T-helper 1 cell treated with Interleukin-12 subunit alpha and Interleukin-12 subunit beta and Interleukin-4 antibody, amounts not matched to agents 30 μg/mL and 1 μg/mL, for 36 hours (primary cell): Measurements from ENCODE around the gene NRG2.

Experiments
- H3K27ac Mint-ChIP-seq: one replicate; pipeline ENCODE4 v1.8.0; 2021; ENCODE audit warnings: mild to moderate bottlenecking, mixed read lengths
- H3K27me3 Mint-ChIP-seq: one replicate; pipeline ENCODE4 v1.8.0; 2021; ENCODE audit warnings: low read depth, mixed read lengths
- H3K36me3 Mint-ChIP-seq: one replicate; pipeline ENCODE4 v1.8.0; 2021; ENCODE audit warnings: low read depth, mixed read lengths
- H3K4me1 Mint-ChIP-seq: one replicate; pipeline ENCODE4 v1.8.0; 2021; ENCODE audit warnings: low read depth, mixed read lengths
- H3K4me3 Mint-ChIP-seq: one replicate; pipeline ENCODE4 v1.8.0; 2021; ENCODE audit warnings: mild to moderate bottlenecking, moderate library complexity, mixed read lengths
- H3K9me3 Mint-ChIP-seq: one replicate; pipeline ENCODE4 v1.8.0; 2021; ENCODE audit warnings: mixed read lengths

The NRG2 gene

DNA sequence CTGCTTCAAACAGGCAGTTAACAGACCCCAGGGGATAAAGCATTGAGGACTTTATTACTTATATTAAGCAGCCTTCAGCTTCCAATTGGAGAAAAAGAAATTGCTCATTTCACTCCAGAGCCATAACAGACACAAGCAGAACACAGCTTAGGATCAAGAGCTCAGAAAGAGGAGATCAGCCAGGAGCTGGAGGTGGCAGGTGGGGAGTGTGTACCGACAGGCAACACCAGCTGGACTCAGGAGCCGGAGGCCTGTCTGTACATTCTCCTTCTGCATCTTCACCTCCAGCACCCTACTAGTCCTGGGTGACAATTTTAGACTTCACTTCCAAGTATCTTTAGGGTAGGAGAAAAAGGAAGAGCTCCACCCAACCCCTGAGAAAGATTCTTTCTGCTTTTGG is 35.8 kb downstream of the NRG2 start:
- Mint-ChIP-seq H3K36me3 (no peaks in the 10 kb centered on the region), H3K27me3 (peaks cover 38% of the 10 kb centered on the region), H3K9me3 (no peaks in the 10 kb centered on the region), H3K4me3 (no peak overlapping the region), H3K4me1 (no peaks in the 10 kb centered on the region), H3K27ac (no peak overlapping the region)

DNA sequence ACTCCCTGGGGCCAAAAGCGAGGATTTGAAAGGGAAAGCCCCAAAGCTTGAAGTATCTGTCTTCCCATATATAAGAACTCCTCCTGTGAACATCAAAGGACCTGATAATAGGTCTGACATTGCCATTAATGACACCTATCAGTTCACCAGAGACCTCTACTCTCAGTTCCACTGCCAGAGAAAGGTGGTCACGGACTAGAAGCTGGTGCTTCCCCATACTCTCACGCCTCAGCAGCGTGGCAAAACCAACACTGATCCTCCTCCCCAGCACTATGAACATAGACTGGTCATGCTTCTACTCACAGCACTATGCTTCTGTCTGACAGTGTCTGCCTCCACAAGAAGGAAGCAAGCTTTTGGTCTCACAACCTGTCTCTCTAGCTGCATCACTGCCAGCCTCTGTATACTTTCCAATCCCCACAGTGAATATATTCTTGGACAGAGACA is 37.9 kb downstream of the NRG2 start:
- Mint-ChIP-seq H3K4me1 (no peaks in the 10 kb centered on the region), H3K9me3 (no peaks in the 10 kb centered on the region), H3K4me3 (no peak overlapping the region), H3K36me3 (no peaks in the 10 kb centered on the region), H3K27ac (no peak overlapping the region), H3K27me3 (peaks cover 45% of the 10 kb centered on the region)

DNA sequence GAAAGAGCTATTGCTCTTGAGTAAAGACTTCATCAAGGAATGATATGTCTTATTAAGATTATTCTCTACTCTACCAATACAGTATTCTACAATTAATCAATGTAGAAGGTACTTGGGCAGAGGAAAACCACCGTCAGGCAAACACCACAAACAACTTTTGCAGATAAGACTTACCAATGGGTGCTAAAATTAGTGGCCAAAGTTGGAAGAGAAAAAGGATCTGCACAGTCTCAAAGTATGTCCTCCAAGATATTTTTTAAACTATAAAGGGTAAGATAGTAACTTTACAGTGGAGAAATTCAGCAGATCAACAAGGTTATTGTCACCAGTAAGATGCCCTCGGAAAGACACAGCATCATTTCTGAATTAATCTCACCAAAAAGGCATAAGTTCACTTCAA is 38.9 kb downstream of the NRG2 start:
- no peaks in the 10 kb centered on the region for H3K36me3 Mint-ChIP-seq
- H3K27me3 Mint-ChIP-seq, result peaks cover 45% of the 10 kb centered on the region
- no peak overlapping the region for H3K4me3 Mint-ChIP-seq
- no peak overlapping the region for H3K27ac Mint-ChIP-seq
- H3K4me1 Mint-ChIP-seq, result no peaks in the 10 kb centered on the region
- H3K9me3 Mint-ChIP-seq, result no peaks in the 10 kb centered on the region

DNA sequence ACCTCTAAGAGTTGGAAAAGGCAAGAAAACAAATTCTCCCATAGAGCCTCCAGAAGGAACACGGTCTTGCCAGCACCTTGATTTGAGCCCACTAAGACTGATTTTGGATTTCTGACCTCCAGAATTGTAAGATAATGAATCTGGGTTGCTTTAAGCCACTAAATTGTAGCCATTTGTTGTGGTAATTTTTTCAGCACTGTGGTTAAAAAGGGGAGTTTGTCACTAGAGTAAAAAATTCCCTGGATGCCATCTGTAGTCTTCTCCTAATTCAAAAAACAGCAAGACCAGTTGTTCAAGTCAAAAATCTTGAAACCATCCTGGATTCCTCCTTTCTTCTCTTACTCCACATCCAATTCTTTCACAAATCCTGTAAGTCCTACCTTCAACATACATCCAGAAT is 39.6 kb downstream of the NRG2 start:
- Mint-ChIP-seq H3K9me3 (no peaks in the 10 kb centered on the region), H3K27ac (no peak overlapping the region), H3K36me3 (no peaks in the 10 kb centered on the region), H3K27me3 (peaks cover 48% of the 10 kb centered on the region), H3K4me1 (no peaks in the 10 kb centered on the region), H3K4me3 (no peak overlapping the region)

DNA sequence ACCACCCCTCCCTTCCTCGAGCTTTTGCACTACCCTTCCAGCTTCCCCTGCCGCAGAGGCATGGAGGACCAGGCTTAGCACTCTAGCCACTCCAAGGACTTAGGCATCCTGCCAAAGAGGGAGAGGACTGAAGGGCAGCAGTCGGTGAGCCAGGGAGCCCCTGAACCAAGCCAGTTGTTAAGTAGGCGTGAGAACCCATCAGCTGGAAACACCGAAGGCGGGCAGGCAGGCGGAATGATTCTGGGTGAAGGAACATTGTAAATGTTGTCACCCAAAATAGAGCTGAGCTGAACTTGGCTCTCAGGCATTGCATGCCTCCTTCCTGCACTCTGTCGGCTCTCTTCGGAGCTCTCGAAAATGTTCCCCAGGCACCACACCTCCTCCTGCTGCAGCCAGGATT is 42.8 kb downstream of the NRG2 start:
- Mint-ChIP-seq H3K9me3 (no peaks in the 10 kb centered on the region), H3K4me1 (no peaks in the 10 kb centered on the region), H3K36me3 (no peaks in the 10 kb centered on the region), H3K27me3 (peaks cover 44% of the 10 kb centered on the region), H3K4me3 (no peak overlapping the region), H3K27ac (no peak overlapping the region)

DNA sequence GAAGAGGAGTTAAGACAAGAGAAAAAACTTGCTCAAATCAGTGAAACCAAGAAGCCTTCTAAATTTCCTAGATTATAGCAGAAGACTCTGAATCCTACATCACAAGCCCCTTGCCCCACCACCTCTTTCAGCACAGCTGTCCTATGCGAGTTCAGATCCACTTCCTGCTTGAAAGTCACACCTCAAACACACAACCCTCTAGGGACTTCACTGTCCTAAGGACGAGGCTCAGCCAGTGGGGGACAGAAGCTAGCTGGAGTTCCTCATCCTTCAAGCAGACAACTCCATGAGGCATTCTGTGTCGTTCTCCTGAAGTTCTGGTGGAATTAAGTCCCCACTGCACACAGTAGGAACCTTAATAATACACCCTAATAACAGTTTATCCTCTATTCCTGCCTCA is 44.3 kb downstream of the NRG2 start:
- peaks cover 42% of the 10 kb centered on the region for H3K27me3 Mint-ChIP-seq
- H3K27ac Mint-ChIP-seq, result no peak overlapping the region
- H3K9me3 Mint-ChIP-seq, result no peaks in the 10 kb centered on the region
- H3K4me1 Mint-ChIP-seq, result no peaks in the 10 kb centered on the region
- no peaks in the 10 kb centered on the region for H3K36me3 Mint-ChIP-seq
- H3K4me3 Mint-ChIP-seq, result no peak overlapping the region

DNA sequence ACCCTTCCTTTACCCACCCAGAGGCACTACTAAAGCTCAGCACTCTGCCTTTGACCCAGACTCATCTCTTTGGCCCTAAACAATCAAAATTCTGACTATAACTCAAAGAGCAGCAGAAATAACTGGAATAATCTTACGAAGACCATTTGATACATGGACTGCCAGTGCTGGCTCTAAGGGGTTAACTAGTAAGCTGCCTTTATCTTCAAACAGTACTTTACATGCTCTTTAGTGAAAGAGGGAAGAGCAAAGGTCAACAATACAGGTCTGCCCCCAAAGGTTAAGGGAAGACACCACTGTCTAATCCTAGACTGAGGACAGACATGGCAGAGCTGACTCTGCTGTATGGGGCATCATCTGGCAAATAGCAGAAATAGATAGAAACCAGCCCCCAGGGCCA is 45.8 kb downstream of the NRG2 start:
- Mint-ChIP-seq H3K4me1 (no peaks in the 10 kb centered on the region), H3K9me3 (no peaks in the 10 kb centered on the region), H3K27me3 (peaks cover 37% of the 10 kb centered on the region), H3K36me3 (no peaks in the 10 kb centered on the region), H3K27ac (no peak overlapping the region), H3K4me3 (no peak overlapping the region)

DNA sequence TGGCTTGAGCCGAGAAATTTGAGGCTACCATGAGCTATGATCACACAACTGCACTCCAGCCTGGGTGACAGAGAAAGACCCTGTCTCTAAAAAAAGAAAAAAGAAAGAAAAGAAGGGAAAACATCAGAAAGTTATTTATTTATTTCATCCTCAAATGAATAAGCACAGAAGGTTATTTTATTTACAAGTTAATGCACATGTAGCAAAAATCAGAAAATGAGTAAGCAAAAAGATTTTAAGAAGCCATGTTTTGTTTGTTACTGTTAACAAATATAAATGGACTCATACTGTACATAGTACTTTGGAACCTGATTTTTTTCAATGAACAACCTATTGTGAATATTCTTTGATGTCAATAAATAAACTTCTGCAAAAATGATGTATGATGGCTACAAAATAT is 47.2 kb downstream of the NRG2 start:
- Mint-ChIP-seq H3K4me1 (no peaks in the 10 kb centered on the region), H3K9me3 (no peaks in the 10 kb centered on the region), H3K4me3 (no peak overlapping the region), H3K27me3 (peaks cover 34% of the 10 kb centered on the region), H3K27ac (no peak overlapping the region), H3K36me3 (no peaks in the 10 kb centered on the region)

DNA sequence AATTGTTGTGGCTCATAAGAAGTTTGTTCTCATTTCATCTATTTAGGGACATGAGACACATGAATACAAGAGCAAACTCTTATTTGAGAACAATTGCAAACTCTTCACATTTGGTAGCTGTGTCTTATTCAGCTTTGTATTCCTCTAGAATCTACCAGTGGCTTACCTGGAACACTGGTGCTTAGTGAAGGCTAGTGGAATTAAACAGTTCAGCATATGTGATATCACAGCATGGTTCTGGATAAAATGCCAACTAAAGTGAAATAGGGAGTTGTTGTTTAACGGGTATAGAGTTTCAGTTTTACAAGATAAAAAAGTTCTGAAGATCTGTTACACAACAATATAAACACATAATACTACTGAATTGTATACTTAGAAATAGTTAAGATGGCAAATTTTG is 48.9 kb downstream of the NRG2 start:
- H3K27ac Mint-ChIP-seq, result no peak overlapping the region
- H3K9me3 Mint-ChIP-seq, result no peaks in the 10 kb centered on the region
- H3K36me3 Mint-ChIP-seq, result no peaks in the 10 kb centered on the region
- H3K4me3 Mint-ChIP-seq, result no peak overlapping the region
- no peaks in the 10 kb centered on the region for H3K4me1 Mint-ChIP-seq
- H3K27me3 Mint-ChIP-seq, result peaks cover 26% of the 10 kb centered on the region

DNA sequence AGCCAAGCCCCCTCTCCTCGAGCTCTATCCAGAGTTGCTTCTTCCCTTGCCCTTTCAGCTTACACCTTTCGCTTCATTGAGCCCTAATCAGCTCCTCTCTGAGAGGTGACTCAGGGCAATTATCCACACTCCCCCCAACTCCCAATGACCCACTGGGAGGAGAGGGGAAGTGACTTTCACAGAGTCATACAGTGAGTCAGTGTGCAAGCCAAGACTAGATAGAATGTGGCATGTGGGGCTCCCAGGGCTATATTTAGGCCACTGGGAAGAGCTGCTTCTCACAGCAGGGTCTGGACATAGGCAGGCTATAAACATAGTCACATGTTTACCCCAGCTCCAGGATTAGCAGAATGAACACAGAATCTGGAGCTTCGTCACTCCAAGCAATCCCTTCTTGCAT is 57.4 kb downstream of the NRG2 start:
- Mint-ChIP-seq H3K27ac (no peak overlapping the region), H3K4me1 (no peaks in the 10 kb centered on the region), H3K27me3 (peaks cover 11% of the 10 kb centered on the region), H3K4me3 (no peak overlapping the region), H3K9me3 (no peaks in the 10 kb centered on the region), H3K36me3 (no peaks in the 10 kb centered on the region)

DNA sequence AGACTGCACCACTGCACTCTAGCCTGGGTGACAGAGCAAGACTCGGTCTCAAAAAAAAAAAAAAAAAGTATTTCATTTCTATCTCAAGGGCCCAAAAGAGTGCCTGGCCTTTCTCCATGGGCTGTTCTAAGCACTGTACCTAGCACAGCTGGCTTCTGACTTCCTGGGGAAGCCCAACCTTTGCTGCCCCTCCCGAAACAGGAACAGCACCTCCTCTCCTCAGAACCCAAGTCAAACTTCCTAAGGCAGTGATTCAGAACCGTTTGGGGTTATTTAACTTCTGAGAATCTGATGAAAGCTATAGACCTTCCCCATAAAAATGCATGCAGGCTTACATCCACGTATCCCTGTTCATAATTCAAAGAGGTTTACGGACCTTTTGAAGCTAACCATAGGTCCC is 57.8 kb downstream of the NRG2 start:
- H3K27me3 Mint-ChIP-seq, result peaks cover 11% of the 10 kb centered on the region
- no peaks in the 10 kb centered on the region for H3K4me1 Mint-ChIP-seq
- no peak overlapping the region for H3K4me3 Mint-ChIP-seq
- H3K9me3 Mint-ChIP-seq, result no peaks in the 10 kb centered on the region
- no peaks in the 10 kb centered on the region for H3K36me3 Mint-ChIP-seq
- no peak overlapping the region for H3K27ac Mint-ChIP-seq

DNA sequence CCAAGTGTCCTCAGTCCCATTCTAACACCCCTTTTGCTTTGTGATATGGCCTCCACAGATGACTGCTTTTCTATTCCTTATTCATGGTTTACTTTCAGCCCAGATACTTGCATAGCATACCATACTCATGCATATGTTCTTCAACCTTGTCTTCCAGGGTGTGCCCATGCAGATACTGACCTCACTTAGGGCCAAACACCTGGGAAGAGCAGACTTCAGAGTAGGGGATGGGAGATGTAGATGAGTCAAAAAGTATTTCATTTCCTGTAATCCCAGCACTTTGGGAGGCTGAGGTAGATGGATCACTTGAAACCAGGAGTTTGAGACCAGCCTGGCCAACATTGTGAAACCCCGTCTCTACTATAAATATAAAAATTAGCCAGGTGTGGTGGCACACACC is 58.3 kb downstream of the NRG2 start:
- Mint-ChIP-seq H3K4me1 (no peaks in the 10 kb centered on the region), H3K36me3 (no peaks in the 10 kb centered on the region), H3K4me3 (no peak overlapping the region), H3K27me3 (peaks cover 11% of the 10 kb centered on the region), H3K27ac (no peak overlapping the region), H3K9me3 (no peaks in the 10 kb centered on the region)

DNA sequence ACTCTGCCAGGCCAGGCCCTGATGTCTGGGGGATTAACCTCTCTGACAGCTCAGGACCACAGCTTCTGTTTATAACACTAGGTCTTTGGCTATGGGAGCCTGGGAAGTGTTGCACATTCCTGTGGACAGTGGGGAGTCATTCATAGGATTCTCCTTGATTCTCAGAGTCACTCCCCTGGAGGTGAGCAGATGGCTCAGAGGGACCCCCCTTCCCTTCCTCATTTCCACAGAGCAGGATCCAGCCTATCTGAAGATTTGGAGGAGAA is 60.2 kb downstream of the NRG2 start:
- Mint-ChIP-seq H3K27ac (no peak overlapping the region), H3K4me3 (no peak overlapping the region), H3K9me3 (no peaks in the 10 kb centered on the region), H3K4me1 (no peaks in the 10 kb centered on the region), H3K36me3 (no peaks in the 10 kb centered on the region), H3K27me3 (peaks cover 11% of the 10 kb centered on the region)

DNA sequence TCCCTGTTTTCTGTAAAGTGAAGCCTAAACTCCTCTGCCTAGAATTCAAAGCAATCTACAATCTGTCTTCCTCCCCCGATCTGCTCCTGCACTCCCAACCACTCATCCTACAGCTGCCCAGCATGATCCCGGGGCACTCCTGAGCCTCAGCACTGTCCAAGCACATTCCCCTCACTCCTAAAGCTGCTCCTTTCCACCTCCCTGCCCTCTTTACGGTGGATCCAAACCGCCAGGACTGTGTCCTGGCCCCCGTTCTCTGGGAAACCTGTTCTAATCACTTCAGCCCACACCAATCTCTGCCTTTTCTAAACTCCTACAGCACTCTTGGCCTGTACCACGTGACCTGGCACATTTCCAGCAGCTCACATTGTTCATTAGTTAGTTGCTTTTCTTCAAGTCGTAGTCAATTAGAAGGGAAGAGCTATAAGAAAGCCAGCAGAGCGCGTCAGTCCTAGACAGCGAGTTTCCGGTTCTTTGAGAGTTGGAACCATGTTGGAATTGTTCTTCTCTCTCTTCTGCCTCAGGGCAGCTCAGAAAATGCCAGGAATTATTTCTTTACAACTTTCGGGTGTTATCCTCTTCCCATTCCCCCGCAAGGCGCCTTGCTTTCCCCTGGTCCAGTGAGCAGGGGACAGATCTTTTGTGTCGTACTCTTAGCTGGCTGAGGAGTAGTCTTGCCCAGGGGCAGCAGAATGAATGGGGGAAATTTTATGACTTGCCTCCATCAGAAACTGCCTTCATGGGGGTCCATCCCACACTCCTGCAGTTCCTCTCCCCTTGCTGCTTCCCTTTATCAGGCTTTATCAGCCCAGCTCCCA is 60.7 kb downstream of the NRG2 start:
- Mint-ChIP-seq H3K9me3 (no peaks in the 10 kb centered on the region), H3K36me3 (no peaks in the 10 kb centered on the region), H3K27me3 (peaks cover 14% of the 10 kb centered on the region), H3K4me1 (no peaks in the 10 kb centered on the region), H3K4me3 (no peak overlapping the region), H3K27ac (no peak overlapping the region)

DNA sequence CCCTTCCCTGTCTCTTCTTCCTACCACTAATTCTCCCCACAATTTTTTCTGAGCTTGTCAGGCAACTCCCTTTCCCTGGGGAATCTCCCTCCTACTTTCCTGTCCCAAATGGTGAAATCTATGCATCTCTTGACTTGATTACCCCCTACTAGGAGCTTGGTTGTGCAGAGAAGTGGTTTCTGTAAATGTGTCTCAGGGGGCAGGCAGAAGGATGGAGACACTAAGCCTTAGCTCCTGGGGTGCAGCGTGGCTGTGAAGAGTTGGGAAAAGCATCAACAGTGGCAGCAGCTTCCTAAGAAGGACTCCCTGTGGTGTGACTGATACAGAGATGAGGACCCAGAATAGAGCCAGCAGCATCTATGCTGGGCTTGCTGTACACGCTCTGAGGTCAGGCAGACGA is 62.3 kb downstream of the NRG2 start:
- H3K4me1 Mint-ChIP-seq, result no peaks in the 10 kb centered on the region
- H3K27ac Mint-ChIP-seq, result no peak overlapping the region
- H3K4me3 Mint-ChIP-seq, result no peak overlapping the region
- peaks cover 20% of the 10 kb centered on the region for H3K27me3 Mint-ChIP-seq
- H3K36me3 Mint-ChIP-seq, result no peaks in the 10 kb centered on the region
- H3K9me3 Mint-ChIP-seq, result no peaks in the 10 kb centered on the region

DNA sequence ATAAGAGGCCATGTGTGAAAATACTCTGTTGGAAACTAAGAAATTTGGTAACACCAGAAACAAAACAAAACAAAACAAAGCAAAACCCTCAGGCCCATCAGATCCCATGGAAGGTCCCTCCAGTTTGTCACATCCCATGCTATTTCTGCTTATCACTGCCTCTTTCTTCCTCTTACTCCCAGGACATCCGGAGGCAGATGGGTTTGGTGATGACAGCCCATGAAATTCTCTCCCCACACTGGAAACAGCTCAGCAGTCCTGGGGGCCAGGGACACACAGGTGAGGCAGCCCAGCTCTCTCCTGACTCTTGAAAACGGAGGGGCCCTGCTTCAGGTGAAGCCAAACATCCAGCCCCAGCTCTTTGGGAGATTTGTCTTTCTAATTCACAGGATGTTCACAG is 63.2 kb downstream of the NRG2 start:
- H3K27me3 Mint-ChIP-seq, result peaks cover 17% of the 10 kb centered on the region

More for the DNA sequence above, 63.2 kb downstream of the NRG2 start:
- no peak overlapping the region for H3K27ac Mint-ChIP-seq
- no peaks in the 10 kb centered on the region for H3K9me3 Mint-ChIP-seq
- no peaks in the 10 kb centered on the region for H3K4me1 Mint-ChIP-seq
- H3K4me3 Mint-ChIP-seq, result no peak overlapping the region
- H3K36me3 Mint-ChIP-seq, result no peaks in the 10 kb centered on the region
